Measurements from ENCODE around the gene TNS2.

GRCh38 chr12:53096089-53096741 is 46.4 kb downstream of the TNS2 start:
- no peak for TF ChIP-seq CTCF (IDR thresholded peaks at IDR 0.05)
- no peak for TF ChIP-seq POLR2A (IDR thresholded peaks at IDR 0.05)
